ENCODE results near the gene AK1. TPM values are rescaled to one million over a fixed set of nuclear protein-coding genes. Genes with fewer than 3 reads are reported as not detected.
A peak's percentile ranks its signal among the peaks of the same experiment; 100 is the strongest.

The AK1 gene
- total RNA-seq, 1 experiment from 2014 or later = 61.1 TPM

DNA sequence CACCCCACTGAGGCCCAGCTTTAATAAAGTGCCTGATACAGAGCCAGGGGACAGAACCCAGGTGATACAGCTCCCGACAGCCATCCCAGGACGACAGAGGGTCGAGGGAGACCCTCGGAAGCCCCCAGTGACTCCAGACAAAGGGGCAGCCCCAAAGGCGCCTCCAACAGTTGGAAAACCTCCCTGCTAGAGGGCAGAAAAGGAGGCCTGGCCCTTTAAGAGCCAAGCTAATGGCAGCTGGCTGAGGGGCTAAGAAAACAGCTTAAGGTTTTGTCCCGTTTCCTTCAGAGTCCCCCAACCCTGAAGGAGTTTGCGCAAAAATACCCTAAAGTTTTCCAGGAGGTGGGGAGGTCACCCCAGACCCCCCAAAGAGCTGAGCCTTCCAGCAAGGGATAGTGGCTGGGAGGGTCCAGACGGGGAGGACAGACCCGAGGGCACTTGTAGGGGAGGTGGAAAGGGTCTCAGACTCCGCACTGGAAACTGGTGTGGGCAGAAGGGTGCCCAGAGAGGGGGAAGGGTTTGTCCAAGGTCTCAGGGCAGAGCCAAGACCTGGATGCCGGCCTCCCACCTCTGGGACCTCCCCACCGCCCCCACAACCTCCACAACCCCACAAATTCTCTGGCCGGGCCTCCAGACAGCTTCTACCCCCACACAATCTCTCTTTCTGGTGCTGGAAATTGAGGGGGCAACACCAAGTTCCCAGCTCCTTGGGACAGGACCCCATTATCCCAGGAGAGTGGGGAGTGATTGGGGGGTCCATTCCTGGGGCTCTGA lies 8.2 kb upstream of the AK1 start:
- CTCF ChIA-PET = interaction anchor here (2.1 kb wide), 1 partner anchor 16 kb away, joined by 7 read pairs; no protein-coding TSS in a partner anchor
- BruUV-seq (replicated peaks) = TSS peak; percentile 27
- no peak overlapping the region for H3K4me2 ChIP-seq (ENCODE audit: low read length)
- intact Hi-C loops (cut with micrococcal nuclease) = no loop called here
- no peaks in the 10 kb centered on the region for H3K27me3 ChIP-seq (ENCODE audit: insufficient read depth, low read length)
- H2AFZ ChIP-seq (ENCODE audit: low read depth, low read length, poor library complexity, severe bottlenecking) = no peak overlapping the region
- no peaks in the 10 kb centered on the region for H3K79me2 ChIP-seq (ENCODE audit: insufficient read depth, low read length)
- TF ChIP-seq JUND (IDR thresholded peaks at IDR 0.05) (no peak), FOSL1 (IDR thresholded peaks at IDR 0.05; ENCODE audit: low read depth) (no peak), POLR2AphosphoS5 (IDR thresholded peaks at IDR 0.05; ENCODE audit: low read depth, low read length) (no peak), RAD21 (IDR thresholded peaks at IDR 0.05; ENCODE audit: low read depth) (no peak), POLR2A (IDR thresholded peaks at IDR 0.05; ENCODE audit: borderline replicate concordance, extremely low read depth, insufficient read depth, insufficient read length) (no peak), SRF (IDR thresholded peaks at IDR 0.05; ENCODE audit: low read depth) (no peak), ELF1 (IDR thresholded peaks at IDR 0.05; ENCODE audit: borderline replicate concordance, low read depth) (no peak), CEBPB (IDR thresholded peaks at IDR 0.05; ENCODE audit: low read depth) (no peak)
- H3K4me3 ChIP-seq (replicated peaks in 1 of 2; ENCODE audit: low read depth in 1 of 2, low read length in 2 of 2) = no peak overlapping the region
- H3K27ac ChIP-seq (ENCODE audit: low read depth, low read length) = peak overlapping the region; percentile 64; the same call in 1 of the 2 replicates
- H3K4me1 ChIP-seq (ENCODE audit: control insufficient read depth in 1 of 2, insufficient read depth in 2 of 2, low read length in 2 of 2) = peaks cover 18 to 23% of the 10 kb centered on the region in 2 experiments; a peak in 3 of 4 replicates
- no peaks in the 10 kb centered on the region for H4K20me1 ChIP-seq (ENCODE audit: insufficient read depth)
- peaks cover 7 to 24% of the 10 kb centered on the region in 2 experiments for H3K36me3 ChIP-seq (ENCODE audit: control insufficient read depth in 1 of 2, insufficient read depth in 2 of 2, low read length in 2 of 2)
- no peak for ATAC-seq
- no peak for DNase-seq (ENCODE audit: low read depth, low spot score)
- no peak overlapping the region for H3K9ac ChIP-seq (ENCODE audit: low read length)
- POLR2A ChIA-PET = interaction anchor here (0.5 to 0.9 kb wide), 3 partner anchors 12 to 36 kb away, joined by 3 to 5 read pairs (median 4); no protein-coding TSS in a partner anchor
- H3K9me3 ChIP-seq (ENCODE audit: control insufficient read depth in 1 of 2, insufficient read depth in 1 of 2, low read depth in 1 of 2, low read length in 2 of 2) = no peaks in the 10 kb centered on the region
- RAD21 ChIA-PET (ENCODE audit: low non-redundant PET in 1 of 2, low total read pairs in 2 of 2, uncharacterized antibody in 2 of 2, unreplicated experiment in 2 of 2) = no interaction called here
- no peaks in the 10 kb centered on the region for H3K9me2 ChIP-seq (ENCODE audit: insufficient read depth)

DNA sequence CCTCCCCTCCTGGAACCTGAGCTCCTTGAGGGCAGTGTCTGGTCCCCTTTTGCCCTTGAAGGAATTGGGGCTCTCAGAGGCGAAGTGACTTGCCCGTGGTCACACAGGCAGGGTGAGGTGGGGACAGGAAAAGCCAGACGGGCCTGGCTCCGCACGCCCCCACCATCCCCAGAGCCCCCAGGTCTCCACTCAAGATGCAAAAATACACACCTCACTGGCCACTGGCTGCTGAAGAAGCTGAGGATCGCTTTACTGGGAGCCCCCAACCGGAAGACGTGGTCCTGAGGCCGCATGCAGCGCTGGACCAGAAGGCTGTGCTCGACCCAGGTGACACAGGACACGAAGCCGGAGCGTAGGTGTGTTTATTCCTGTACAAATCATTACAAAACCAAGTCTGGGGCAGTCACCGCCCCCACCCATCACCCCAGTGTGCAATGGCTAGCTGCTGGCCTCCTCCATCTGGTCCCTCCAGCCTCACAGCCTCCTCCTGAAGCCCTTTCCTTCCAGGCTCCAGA lies 7.6 kb upstream of the AK1 start:
- intact Hi-C loops (cut with micrococcal nuclease) = no loop called here
- CTCF ChIA-PET = interaction anchor here (2.1 kb wide), 1 partner anchor 15 kb away, joined by 7 read pairs; no protein-coding TSS in a partner anchor
- TF ChIP-seq POLR2AphosphoS5 (IDR thresholded peaks at IDR 0.05; ENCODE audit: low read depth, low read length) (no peak), SRF (IDR thresholded peaks at IDR 0.05; ENCODE audit: low read depth) (no peak), SP1 (IDR thresholded peaks at IDR 0.05; ENCODE audit: low read depth) (no peak), CEBPB (IDR thresholded peaks at IDR 0.05; ENCODE audit: low read depth) (no peak), ATF3 (IDR thresholded peaks at IDR 0.05) (no peak), FOSL1 (IDR thresholded peaks at IDR 0.05; ENCODE audit: low read depth) (no peak), ZNF274 (IDR thresholded peaks at IDR 0.05; ENCODE audit: low read depth, low read length) (no peak), ELF1 (IDR thresholded peaks at IDR 0.05; ENCODE audit: borderline replicate concordance, low read depth) (no peak), RAD21 (IDR thresholded peaks at IDR 0.05; ENCODE audit: low read depth) (no peak), ZBTB33 (IDR thresholded peaks at IDR 0.05; ENCODE audit: extremely low read depth, insufficient replicate concordance, low read length) (no peak), CBX3 (IDR thresholded peaks at IDR 0.05; ENCODE audit: low read depth) (no peak)
- TF ChIP-seq, protein P1, sequence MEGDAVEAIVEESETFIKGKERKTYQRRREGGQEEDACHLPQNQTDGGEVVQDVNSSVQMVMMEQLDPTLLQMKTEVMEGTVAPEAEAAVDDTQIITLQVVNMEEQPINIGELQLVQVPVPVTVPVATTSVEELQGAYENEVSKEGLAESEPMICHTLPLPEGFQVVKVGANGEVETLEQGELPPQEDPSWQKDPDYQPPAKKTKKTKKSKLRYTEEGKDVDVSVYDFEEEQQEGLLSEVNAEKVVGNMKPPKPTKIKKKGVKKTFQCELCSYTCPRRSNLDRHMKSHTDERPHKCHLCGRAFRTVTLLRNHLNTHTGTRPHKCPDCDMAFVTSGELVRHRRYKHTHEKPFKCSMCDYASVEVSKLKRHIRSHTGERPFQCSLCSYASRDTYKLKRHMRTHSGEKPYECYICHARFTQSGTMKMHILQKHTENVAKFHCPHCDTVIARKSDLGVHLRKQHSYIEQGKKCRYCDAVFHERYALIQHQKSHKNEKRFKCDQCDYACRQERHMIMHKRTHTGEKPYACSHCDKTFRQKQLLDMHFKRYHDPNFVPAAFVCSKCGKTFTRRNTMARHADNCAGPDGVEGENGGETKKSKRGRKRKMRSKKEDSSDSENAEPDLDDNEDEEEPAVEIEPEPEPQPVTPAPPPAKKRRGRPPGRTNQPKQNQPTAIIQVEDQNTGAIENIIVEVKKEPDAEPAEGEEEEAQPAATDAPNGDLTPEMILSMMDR (IDR thresholded peaks at IDR 0.05 in 2 of 3, conservative IDR thresholded peaks at IDR 0.05 in 1 of 3; ENCODE audit: borderline replicate concordance in 1 of 3, insufficient read depth in 1 of 3, low read depth in 2 of 3, low read length in 2 of 3) = no peak

More for the DNA sequence above, 7.6 kb upstream of the AK1 start:
- ChIA-PET RAD21 (ENCODE audit: low non-redundant PET in 1 of 2, low total read pairs in 2 of 2, uncharacterized antibody in 2 of 2, unreplicated experiment in 2 of 2) (no interaction called here), POLR2A (interaction anchor here (0.5 to 1.0 kb wide), 3 partner anchors 12 to 37 kb away, joined by 3 to 5 read pairs (median 3); no protein-coding TSS in a partner anchor)
- DNase-seq (ENCODE audit: low read depth, low spot score) (no peak), ATAC-seq (no peak)
- Histone ChIP-seq H3K4me1 (ENCODE audit: control insufficient read depth in 1 of 2, insufficient read depth in 2 of 2, low read length in 2 of 2) (peaks cover 18 to 23% of the 10 kb centered on the region in 2 experiments; a peak in 3 of 4 replicates), H3K4me3 (replicated peaks in 1 of 2; ENCODE audit: low read depth in 1 of 2, low read length in 2 of 2) (no peak overlapping the region), H3K27ac (ENCODE audit: low read depth, low read length) (peak overlapping the region; percentile 64), H2AFZ (ENCODE audit: low read depth, low read length, poor library complexity, severe bottlenecking) (no peak overlapping the region), H3K9me3 (ENCODE audit: control insufficient read depth in 1 of 2, insufficient read depth in 1 of 2, low read depth in 1 of 2, low read length in 2 of 2) (no peaks in the 10 kb centered on the region), H3K9ac (ENCODE audit: low read length) (no peak overlapping the region), H3K36me3 (ENCODE audit: control insufficient read depth in 1 of 2, insufficient read depth in 2 of 2, low read length in 2 of 2) (peaks cover 7 to 18% of the 10 kb centered on the region in 2 experiments), H3K4me2 (ENCODE audit: low read length) (peak overlapping the region; percentile 6; the same call in 1 of the 2 replicates), H3K9me2 (ENCODE audit: insufficient read depth) (no peaks in the 10 kb centered on the region), H3K79me2 (ENCODE audit: insufficient read depth, low read length) (no peaks in the 10 kb centered on the region), H4K20me1 (ENCODE audit: insufficient read depth) (no peaks in the 10 kb centered on the region), H3K27me3 (ENCODE audit: insufficient read depth, low read length) (no peaks in the 10 kb centered on the region)
- BruUV-seq (replicated peaks) = no TSS peak
